GM23338 (cell line): Measurements from ENCODE around the gene ZNF365. TPM values are rescaled to one million over a fixed set of nuclear protein-coding genes. Genes with fewer than 3 reads are reported as not detected.
"Not testable (repeated sequence)": the region's sequence is repeated elsewhere in the genome, so short reads cannot be mapped to it uniquely, and the experiment has no call there.

ENCODE experiments used
- ATAC-seq: fragments of 200-7000 bp; cut with Tn5 transposase; 3 replicates; pipeline ENCODE4 v1.9.1; 2020
- DNase-seq: peaks from one replicate; pipeline ENCODE4 v3.0.0-alpha.2; 2015; ENCODE audit warnings: low spot score
- H2AFZ ChIP-seq: fragments of 200-600 bp; sonication (generic); 2 replicates; pipeline ENCODE4 v1.8.0; 2016; ENCODE audit warnings: antibody characterized with exemption, mild to moderate bottlenecking, moderate library complexity
- H3F3A ChIP-seq: fragments of 200-600 bp; sonication (generic); replicated peaks from 2 replicates; pipeline ENCODE4 v1.8.0; 2017; ENCODE audit warnings: antibody characterized with exemption, mixed run types, low read depth
- H3K27ac ChIP-seq: fragments of 200-600 bp; sonication (generic); 2 replicates; pipeline ENCODE4 v1.6.1; 2016; ENCODE audit warnings: low read depth
- H3K27me3 ChIP-seq: fragments of 200-600 bp; sonication (generic); 2 replicates; pipeline ENCODE4 v1.8.0; 2016; ENCODE audit warnings: mild to moderate bottlenecking, mixed run types, moderate library complexity; ENCODE audit not compliant: insufficient read depth
- H3K36me3 ChIP-seq: fragments of 200-600 bp; sonication (generic); 2 replicates; pipeline ENCODE4 v1.8.0; 2016; ENCODE audit warnings: mild to moderate bottlenecking; ENCODE audit not compliant: insufficient read depth
- H3K4me1 ChIP-seq: fragments of 200-600 bp; sonication (generic); 2 replicates; pipeline ENCODE4 v1.8.0; 2016; ENCODE audit warnings: mild to moderate bottlenecking, moderate library complexity; ENCODE audit not compliant: insufficient read depth
- H3K4me2 ChIP-seq: fragments of 200-600 bp; sonication (generic); 2 replicates; pipeline ENCODE4 v1.7.1; 2017; ENCODE audit warnings: mixed run types
- H3K4me3 ChIP-seq: fragments of 200-600 bp; sonication (generic); 2 replicates; pipeline ENCODE4 v1.6.1; 2016; ENCODE audit warnings: mixed run types
- H3K79me2 ChIP-seq: fragments of 200-600 bp; sonication (generic); replicated peaks from 2 replicates; pipeline ENCODE4 v1.8.0; 2017; ENCODE audit warnings: mild to moderate bottlenecking; ENCODE audit not compliant: insufficient read depth
- H3K9me2 ChIP-seq: fragments of 200-600 bp; sonication (generic); 2 replicates; pipeline ENCODE4 v1.8.0; 2017; ENCODE audit not compliant: insufficient read depth
- H4K20me1 ChIP-seq: fragments of 200-600 bp; sonication (generic); replicated peaks from 2 replicates; pipeline ENCODE4 v1.8.0; 2017; ENCODE audit warnings: mild to moderate bottlenecking; ENCODE audit not compliant: insufficient read depth
- H3K27ac Mint-ChIP-seq: 2 replicates; pipeline ENCODE4 v1.8.0; 2020; ENCODE audit warnings: inconsistent platforms, mild to moderate bottlenecking, moderate library complexity, mixed read lengths
- H3K27me3 Mint-ChIP-seq: 3 replicates; pipeline ENCODE4 v1.8.0; 2022; ENCODE audit warnings: low read depth, mild to moderate bottlenecking, moderate library complexity, mixed read lengths, inconsistent platforms; ENCODE audit not compliant: insufficient read depth, poor library complexity
- H3K36me3 Mint-ChIP-seq: 3 replicates; pipeline ENCODE4 v1.8.0; 2021; ENCODE audit warnings: low read depth, mild to moderate bottlenecking, inconsistent platforms, moderate library complexity, mixed read lengths
- H3K4me1 Mint-ChIP-seq: 3 replicates; pipeline ENCODE4 v1.8.0; 2020; ENCODE audit warnings: mild to moderate bottlenecking, inconsistent platforms, mixed read lengths
- H3K4me3 Mint-ChIP-seq: 3 replicates; pipeline ENCODE4 v1.8.0; 2021; ENCODE audit warnings: moderate library complexity, mild to moderate bottlenecking, inconsistent platforms, mixed read lengths
- H3K9me3 Mint-ChIP-seq: 3 replicates; pipeline ENCODE4 v1.8.0; 2020; ENCODE audit warnings: moderate library complexity, mild to moderate bottlenecking, inconsistent platforms, mixed read lengths
- CREB1 ChIP-seq: fragments of 250-450 bp; sonication (Bioruptor Pico); IDR thresholded peaks from 2 replicates; pipeline ENCODE4 v1.5.0; 2020; ENCODE audit warnings: low read depth, mild to moderate bottlenecking, moderate library complexity
- CTCF ChIP-seq, 2 experiments: fragments of 200-600 bp in 1 of 2; sonication (generic) in 1 of 2; conservative IDR thresholded peaks; 2 replicates each; pipeline versions ENCODE4 v1.5.1 to v1.6.1; 2016 to 2017; ENCODE audit warnings: antibody characterized with exemption in 2 of 2, low read depth in 2 of 2, mild to moderate bottlenecking in 2 of 2, moderate library complexity in 1 of 2
- EZH2 ChIP-seq: fragments of 200-600 bp; sonication (generic); IDR thresholded peaks from one replicate; pipeline ENCODE4 v1.8.0; 2017; ENCODE audit warnings: antibody characterized with exemption, mild to moderate bottlenecking, low read depth; ENCODE audit not compliant: unreplicated experiment
- EZH2phosphoT487 ChIP-seq: fragments of 200-600 bp; sonication (generic); IDR thresholded peaks from one replicate; pipeline ENCODE4 v1.8.1; 2018; ENCODE audit warnings: antibody characterized with exemption; ENCODE audit not compliant: unreplicated experiment
- JUNB ChIP-seq: IDR thresholded peaks from one replicate; pipeline ENCODE4 v1.6.1; 2016; ENCODE audit warnings: antibody characterized with exemption; ENCODE audit not compliant: unreplicated experiment
- NANOG ChIP-seq: IDR thresholded peaks from 2 replicates; pipeline ENCODE4 v1.6.1; 2016; ENCODE audit warnings: antibody characterized with exemption, borderline replicate concordance
- ZNF114 ChIP-seq: fragments of 250-450 bp; sonication (Bioruptor Pico); IDR thresholded peaks from 2 replicates; pipeline ENCODE4 v1.5.0; 2020; ENCODE audit warnings: mild to moderate bottlenecking, moderate library complexity
- ZNF331 ChIP-seq: fragments of 250-450 bp; sonication (Bioruptor Pico); IDR thresholded peaks from 2 replicates; pipeline ENCODE4 v1.5.0; 2020; ENCODE audit warnings: low read depth, mild to moderate bottlenecking, moderate library complexity
- polyA plus RNA-seq: library from polyadenylated mRNA; unstranded; fragments of >200 nt; fragmentation: Nextera tagmentation; extraction: Ambion mirVana; gene quantifications from 2 replicates; pipeline ENCODE4 v1.2.1, GENCODE V29; 2016
- total RNA-seq: library from RNA; depleted of rRNA; stranded (reverse); fragments of >200 nt; shearing (Covaris generic); gene quantifications from 2 replicates; pipeline ENCODE4 v1.2.3, GENCODE V29; 2014
- TF ChIP-seq, protein P1 (sequence below): IDR thresholded peaks from one replicate; pipeline ENCODE4 v1.6.1; 2018; ENCODE audit warnings: antibody characterized with exemption; ENCODE audit not compliant: unreplicated experiment

ZNF365 gene
- total and polyA plus RNA-seq, 2 experiments from 2014 or later: 0.19 to 0.59 TPM

DNA sequence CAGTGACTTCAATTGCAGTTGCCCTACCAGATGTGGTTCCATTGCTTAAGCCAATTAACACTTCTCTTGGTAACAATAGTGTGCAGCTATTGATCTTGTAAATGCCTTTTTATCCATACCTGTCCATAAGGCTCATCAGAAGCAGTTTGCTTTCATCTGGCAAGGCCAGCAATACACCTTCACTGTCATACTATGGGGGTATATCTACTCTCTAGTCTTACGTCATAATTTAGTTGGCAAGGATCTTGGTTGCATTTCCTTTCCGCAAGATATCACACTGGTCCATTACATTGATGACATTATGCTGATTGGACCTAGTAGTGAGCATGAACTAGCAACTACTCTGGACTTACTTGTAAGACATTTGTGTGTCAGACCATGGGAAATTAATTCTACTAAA lies 17.7 kb upstream of the ZNF365 start:
- Histone ChIP-seq H3K27ac (no peak overlapping the region), H3K9me2 (peaks cover 17% of the 10 kb centered on the region), H3K4me2 (no peak overlapping the region), H4K20me1 (no peaks in the 10 kb centered on the region), H3K4me1 (no peaks in the 10 kb centered on the region), H3K4me3 (no peak overlapping the region), H3K79me2 (no peaks in the 10 kb centered on the region), H2AFZ (no peak overlapping the region), H3K36me3 (no peaks in the 10 kb centered on the region; the same call in 1 of the 2 replicates), H3F3A (no peaks in the 10 kb centered on the region), H3K27me3 (no peaks in the 10 kb centered on the region)
- TF ChIP-seq CREB1 (CRISPR knock-in tag): no peak
- no peak for TF ChIP-seq JUNB
- TF ChIP-seq EZH2phosphoT487: no peak
- TF ChIP-seq ZNF114 (CRISPR knock-in tag): no peak
- Mint-ChIP-seq H3K36me3 (no peaks in the 10 kb centered on the region), H3K9me3 (peaks cover 27% of the 10 kb centered on the region), H3K4me3 (no peak overlapping the region), H3K27me3 (no peaks in the 10 kb centered on the region), H3K27ac (no peak overlapping the region), H3K4me1 (no peaks in the 10 kb centered on the region)
- DNase-seq (no peak), ATAC-seq (no peak)

DNA sequence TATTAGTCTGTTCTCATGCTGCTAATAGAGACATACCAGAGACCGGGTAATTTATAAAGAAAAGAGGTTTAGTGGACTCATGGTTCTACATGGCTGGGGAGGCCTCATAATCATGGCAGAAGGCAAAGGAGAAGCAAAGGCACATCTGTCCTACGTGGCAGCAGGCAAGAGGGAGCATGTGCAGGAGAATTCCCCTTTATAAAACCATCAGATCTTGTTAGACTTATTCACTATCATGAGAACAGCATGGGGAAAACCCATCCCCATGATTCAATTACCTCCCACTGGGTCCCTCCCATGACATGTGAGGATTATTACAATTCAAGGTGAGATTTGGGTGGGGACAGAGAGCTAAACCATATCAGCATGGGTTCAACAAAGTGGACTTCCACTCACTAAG lies 16.0 kb upstream of the ZNF365 start:
- not testable (repeated sequence) for H3K4me3 Mint-ChIP-seq

DNA sequence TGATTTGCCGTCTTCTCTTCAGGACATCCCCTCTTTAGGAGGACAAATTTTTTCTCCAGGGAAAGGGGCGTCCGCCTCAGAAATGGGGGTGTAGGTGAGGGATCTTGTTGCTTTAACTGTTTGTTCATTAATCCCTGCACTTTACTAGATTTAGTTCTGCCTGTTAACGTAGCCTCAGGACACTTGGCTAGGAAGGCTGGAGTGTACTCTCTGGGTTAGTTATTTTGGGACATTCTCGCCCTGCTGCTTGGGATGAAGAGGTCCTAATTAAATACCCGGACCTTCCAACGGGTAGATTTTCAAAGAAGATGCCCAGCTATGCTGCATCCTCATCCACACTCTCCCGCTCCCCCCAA lies 552 bp upstream of the ZNF365 start:
- H3K27me3 Mint-ChIP-seq: peaks cover 16% of the 10 kb centered on the region
- peaks cover 4% of the 10 kb centered on the region; the same call in 2 of the 3 replicates for H3K4me1 Mint-ChIP-seq
- TF ChIP-seq EZH2 (no peak), ZNF114 (CRISPR knock-in tag) (no peak), EZH2phosphoT487 (no peak), CREB1 (CRISPR knock-in tag) (no peak), CTCF (conservative IDR thresholded peaks at IDR 0.05; ENCODE audit: low read depth in 2 of 2) (no peak), ZNF331 (CRISPR knock-in tag) (no peak), NANOG (no peak)
- TF ChIP-seq, protein P1, sequence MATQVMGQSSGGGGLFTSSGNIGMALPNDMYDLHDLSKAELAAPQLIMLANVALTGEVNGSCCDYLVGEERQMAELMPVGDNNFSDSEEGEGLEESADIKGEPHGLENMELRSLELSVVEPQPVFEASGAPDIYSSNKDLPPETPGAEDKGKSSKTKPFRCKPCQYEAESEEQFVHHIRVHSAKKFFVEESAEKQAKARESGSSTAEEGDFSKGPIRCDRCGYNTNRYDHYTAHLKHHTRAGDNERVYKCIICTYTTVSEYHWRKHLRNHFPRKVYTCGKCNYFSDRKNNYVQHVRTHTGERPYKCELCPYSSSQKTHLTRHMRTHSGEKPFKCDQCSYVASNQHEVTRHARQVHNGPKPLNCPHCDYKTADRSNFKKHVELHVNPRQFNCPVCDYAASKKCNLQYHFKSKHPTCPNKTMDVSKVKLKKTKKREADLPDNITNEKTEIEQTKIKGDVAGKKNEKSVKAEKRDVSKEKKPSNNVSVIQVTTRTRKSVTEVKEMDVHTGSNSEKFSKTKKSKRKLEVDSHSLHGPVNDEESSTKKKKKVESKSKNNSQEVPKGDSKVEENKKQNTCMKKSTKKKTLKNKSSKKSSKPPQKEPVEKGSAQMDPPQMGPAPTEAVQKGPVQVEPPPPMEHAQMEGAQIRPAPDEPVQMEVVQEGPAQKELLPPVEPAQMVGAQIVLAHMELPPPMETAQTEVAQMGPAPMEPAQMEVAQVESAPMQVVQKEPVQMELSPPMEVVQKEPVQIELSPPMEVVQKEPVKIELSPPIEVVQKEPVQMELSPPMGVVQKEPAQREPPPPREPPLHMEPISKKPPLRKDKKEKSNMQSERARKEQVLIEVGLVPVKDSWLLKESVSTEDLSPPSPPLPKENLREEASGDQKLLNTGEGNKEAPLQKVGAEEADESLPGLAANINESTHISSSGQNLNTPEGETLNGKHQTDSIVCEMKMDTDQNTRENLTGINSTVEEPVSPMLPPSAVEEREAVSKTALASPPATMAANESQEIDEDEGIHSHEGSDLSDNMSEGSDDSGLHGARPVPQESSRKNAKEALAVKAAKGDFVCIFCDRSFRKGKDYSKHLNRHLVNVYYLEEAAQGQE: no peak

More for the DNA sequence above, 16.0 kb upstream of the ZNF365 start:
- DNase-seq, H3K4me2 ChIP-seq, H3K36me3 ChIP-seq, H2AFZ ChIP-seq, H3K27ac ChIP-seq, H3K27ac Mint-ChIP-seq, H3K27me3 Mint-ChIP-seq, H4K20me1 ChIP-seq, H3K4me3 ChIP-seq, H3K27me3 ChIP-seq, ATAC-seq, H3K79me2 ChIP-seq, H3K4me1 ChIP-seq, H3K36me3 Mint-ChIP-seq, H3K4me1 Mint-ChIP-seq, H3F3A ChIP-seq: not testable (repeated sequence)
- peaks cover 12% of the 10 kb centered on the region for H3K9me2 ChIP-seq
- H3K9me3 Mint-ChIP-seq: peaks cover 15% of the 10 kb centered on the region

More for the DNA sequence above, 552 bp upstream of the ZNF365 start:
- H3K4me3 ChIP-seq: peak overlapping the region; percentile 73
- ATAC-seq (peak; percentile 11; the same call in 2 of the 3 replicates), DNase-seq (no peak)
- no peak overlapping the region for H3K27ac ChIP-seq
- Mint-ChIP-seq H3K36me3 (no peaks in the 10 kb centered on the region), H3K27ac (no peak overlapping the region), H3K4me3 (peak overlapping the region; percentile 85), H3K9me3 (no peaks in the 10 kb centered on the region)
- H3K9me2 ChIP-seq: no peaks in the 10 kb centered on the region
- H4K20me1 ChIP-seq: no peaks in the 10 kb centered on the region; the same call in 1 of the 2 replicates
- H3K4me2 ChIP-seq: peak overlapping the region; percentile 85
- peak overlapping the region; percentile 94 for H2AFZ ChIP-seq
- peaks cover 8% of the 10 kb centered on the region for H3K4me1 ChIP-seq
- H3F3A ChIP-seq: no peaks in the 10 kb centered on the region
- H3K27me3 ChIP-seq: peaks cover 30% of the 10 kb centered on the region
- H3K36me3 ChIP-seq: no peaks in the 10 kb centered on the region
- no peaks in the 10 kb centered on the region for H3K79me2 ChIP-seq
